ENCODE data around the gene KCNQ1. TPM values are rescaled to one million over a fixed set of nuclear protein-coding genes. Genes with fewer than 3 reads are reported as not detected.

KCNQ1 gene
- total and polyA plus RNA-seq, 2 experiments from 2014 or later: 0.45 to 0.87 TPM

- TF ChIP-seq EZH2 (IDR thresholded peaks at IDR 0.05; ENCODE audit: low read depth, unreplicated experiment): no peak
- no peak for TF ChIP-seq EZH2phosphoT487 (IDR thresholded peaks at IDR 0.05; ENCODE audit: unreplicated experiment)
- TF ChIP-seq CREB1 (CRISPR knock-in tag; IDR thresholded peaks at IDR 0.05; ENCODE audit: low read depth): no peak
- TF ChIP-seq STAT1 (IDR thresholded peaks at IDR 0.05; ENCODE audit: unreplicated experiment): no peak
- TF ChIP-seq ETS1 (IDR thresholded peaks at IDR 0.05): no peak
- TF ChIP-seq CTCF (conservative IDR thresholded peaks at IDR 0.05; ENCODE audit: low read depth in 2 of 2): no peak
Observed at GRCh38 chr11:2849994-2850770, 405.4 kb downstream of the KCNQ1 start (continued).

DNA sequence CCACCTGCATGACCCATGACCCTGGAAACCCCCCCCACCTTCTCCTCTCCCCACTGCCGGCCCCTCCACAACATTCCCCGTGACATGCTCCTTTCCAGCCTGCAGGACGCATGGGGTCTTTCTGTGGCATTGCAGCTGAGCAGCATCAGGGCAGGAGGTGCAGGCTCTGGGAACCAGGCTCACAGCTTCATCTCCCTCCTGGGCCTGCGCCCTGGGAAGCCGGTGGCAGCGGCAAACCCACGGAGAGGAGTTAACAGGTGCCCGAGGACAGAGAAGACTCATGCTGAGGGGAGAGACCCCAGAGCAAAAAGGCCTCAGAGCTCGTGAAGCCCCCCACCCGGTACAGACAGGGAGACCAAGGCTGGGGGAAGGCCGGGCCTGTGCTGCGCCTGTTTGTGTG is 408.6 kb downstream of the KCNQ1 start:
- H3K27ac ChIP-seq (ENCODE audit: low read depth): no peak overlapping the region
- no peak for TF ChIP-seq CTCF (conservative IDR thresholded peaks at IDR 0.05; ENCODE audit: low read depth in 2 of 2)
- no peaks in the 10 kb centered on the region for H3F3A ChIP-seq (replicated peaks; ENCODE audit: low read depth)
- Mint-ChIP-seq H3K36me3 (ENCODE audit: low read depth) (no peaks in the 10 kb centered on the region), H3K27ac (no peak overlapping the region), H3K4me3 (no peak overlapping the region), H3K4me1 (peaks cover 8% of the 10 kb centered on the region; the same call in 2 of the 3 replicates), H3K27me3 (ENCODE audit: insufficient read depth, low read depth, poor library complexity) (peaks cover 27% of the 10 kb centered on the region), H3K9me3 (no peaks in the 10 kb centered on the region)
- ATAC-seq (no peak), DNase-seq (ENCODE audit: low spot score) (no peak)
- H3K4me3 ChIP-seq: no peak overlapping the region
- H3K9me2 ChIP-seq (ENCODE audit: insufficient read depth): no peaks in the 10 kb centered on the region
- H3K4me1 ChIP-seq (ENCODE audit: insufficient read depth): no peaks in the 10 kb centered on the region
- H3K36me3 ChIP-seq (ENCODE audit: insufficient read depth): no peaks in the 10 kb centered on the region
- no peak overlapping the region for H2AFZ ChIP-seq
- H3K79me2 ChIP-seq (replicated peaks; ENCODE audit: insufficient read depth): no peaks in the 10 kb centered on the region
- H3K4me2 ChIP-seq: no peak overlapping the region
- no peaks in the 10 kb centered on the region for H4K20me1 ChIP-seq (replicated peaks; ENCODE audit: insufficient read depth)
- peaks cover 6% of the 10 kb centered on the region; the same call in 1 of the 2 replicates for H3K27me3 ChIP-seq (ENCODE audit: insufficient read depth)

Data from GM23338 (cell line).